Psoas muscle (tissue), 8 donors: ENCODE results near the gene APOLD1. TPM values are rescaled to one million over a fixed set of nuclear protein-coding genes. Genes with fewer than 3 reads are reported as not detected.

Experiments
- ATAC-seq, 4 donors: fragments of 200-7000 bp; cut with Tn5 transposase; one replicate each; pipeline ENCODE4 v1.9.1; 2020; ENCODE audit warnings: moderate library complexity in 3 of 4, mild to moderate bottlenecking in 2 of 4
- DNase-seq, 2 donors: peaks; one replicate each; pipeline ENCODE4 v3.0.0-alpha.2; 2020
- H3K27ac ChIP-seq: fragments of 200-600 bp; one replicate; pipeline ENCODE4 v1.8.0; 2022
- H3K27me3 ChIP-seq, 3 donors: fragments of 200-600 bp in 1 of 3; one replicate each; pipeline versions ENCODE4 v1.6.1 to v1.8.0; 2013 to 2022; ENCODE audit warnings: low read length in 2 of 3, mild to moderate bottlenecking in 2 of 3, moderate library complexity in 1 of 3; ENCODE audit not compliant: insufficient read depth in 3 of 3
- H3K36me3 ChIP-seq, 2 donors: fragments of 200-600 bp in 1 of 2; one replicate each; pipeline versions ENCODE4 v1.6.1 to v1.8.0; 2013 to 2022; ENCODE audit warnings: low read depth in 1 of 2, mild to moderate bottlenecking in 1 of 2, moderate library complexity in 1 of 2; ENCODE audit not compliant: insufficient read depth in 1 of 2
- H3K4me1 ChIP-seq: fragments of 200-600 bp; one replicate; pipeline ENCODE4 v1.8.0; 2022
- H3K4me3 ChIP-seq: fragments of 200-600 bp; one replicate; pipeline ENCODE4 v1.8.0; 2022; ENCODE audit warnings: mild to moderate bottlenecking
- H3K9me3 ChIP-seq: fragments of 200-600 bp; one replicate; pipeline ENCODE4 v1.8.0; 2022
- CTCF ChIP-seq: fragments of 200-600 bp; IDR thresholded peaks from one replicate; pipeline ENCODE4 v1.8.0; 2022; ENCODE audit warnings: antibody characterized with exemption
- WGBS, 3 donors: extraction: QIAGEN DNeasy Blood & Tissue Kit; methylation state at CpG; one replicate each; pipeline versions ENCODE4 v1.1.6 to v1.1.7; 2013; 5-methylcytosine and 5-hydroxymethylcytosine counted together
- intact Hi-C, 2 donors: fragments of 100-400 bp; cut with DNase I; formaldehyde crosslinking; loops; one replicate each; pipeline versions ENCODE4 v1.11.0 to v1.14.2; 2022
- polyA plus RNA-seq, 3 donors: library from polyadenylated mRNA; stranded (reverse); fragments of 200-250 nt; gene quantifications; one replicate each; pipeline ENCODE4 v1.2.3, GENCODE V29; 2013
- total RNA-seq, 4 donors: library from RNA; stranded (reverse); fragmentation: NEBNext Ultra II Directional in 2 of 4; extraction: Animal tissue kit (Norgen Biotek cat#: 25700) in 2 of 4; gene quantifications; one replicate each; pipeline versions ENCODE4 v1.2.1 to v1.2.4, GENCODE V29; 2021 to 2023
- donor health status: healthy with polysubstance abuse.
- donor health status: DM: no; HTN: no; CAD: no; lungs with moderate emphysema.
- donor health status: Bipolar disorder and iron deficiency.
- donor health status: healthy.
- donor health status: DM: yes; HTN: yes; CAD: no.
- donor health status: DM: no; HTN: no; CAD: no.
- donor health status: DM: no; HTN: no; CAD: no.
- donor health status: DM: yes; HTN: yes; CAD: no.

APOLD1 gene
- total and polyA plus RNA-seq, 7 donors = 6.1 to 22.6 (median 17.0) TPM

- Histone ChIP-seq H3K27me3 (no peaks in the 10 kb centered on the region), H3K4me3 (peak overlapping the region; percentile 78), H3K4me1 (peaks cover 32% of the 10 kb centered on the region), H3K9me3 (no peaks in the 10 kb centered on the region), H3K27ac (peak overlapping the region; percentile 77), H3K36me3 (peaks cover 5 to 22% of the 10 kb centered on the region in 2 donors)
- 68 to 76% (median 75%) methylated on average over 14 of the region's 14 CpGs for WGBS, 3 donors
- DNase-seq = no peak
- intact Hi-C loops = loop anchor here in 1 of 2 donors (10.0 kb wide), 1 partner anchor 668 kb away; no protein-coding TSS in a partner anchor
- ATAC-seq = no peak
- no peak for TF ChIP-seq CTCF
Observed at GRCh38 chr12:12812618-12813119, 27.2 kb downstream of the APOLD1 start.

DNA sequence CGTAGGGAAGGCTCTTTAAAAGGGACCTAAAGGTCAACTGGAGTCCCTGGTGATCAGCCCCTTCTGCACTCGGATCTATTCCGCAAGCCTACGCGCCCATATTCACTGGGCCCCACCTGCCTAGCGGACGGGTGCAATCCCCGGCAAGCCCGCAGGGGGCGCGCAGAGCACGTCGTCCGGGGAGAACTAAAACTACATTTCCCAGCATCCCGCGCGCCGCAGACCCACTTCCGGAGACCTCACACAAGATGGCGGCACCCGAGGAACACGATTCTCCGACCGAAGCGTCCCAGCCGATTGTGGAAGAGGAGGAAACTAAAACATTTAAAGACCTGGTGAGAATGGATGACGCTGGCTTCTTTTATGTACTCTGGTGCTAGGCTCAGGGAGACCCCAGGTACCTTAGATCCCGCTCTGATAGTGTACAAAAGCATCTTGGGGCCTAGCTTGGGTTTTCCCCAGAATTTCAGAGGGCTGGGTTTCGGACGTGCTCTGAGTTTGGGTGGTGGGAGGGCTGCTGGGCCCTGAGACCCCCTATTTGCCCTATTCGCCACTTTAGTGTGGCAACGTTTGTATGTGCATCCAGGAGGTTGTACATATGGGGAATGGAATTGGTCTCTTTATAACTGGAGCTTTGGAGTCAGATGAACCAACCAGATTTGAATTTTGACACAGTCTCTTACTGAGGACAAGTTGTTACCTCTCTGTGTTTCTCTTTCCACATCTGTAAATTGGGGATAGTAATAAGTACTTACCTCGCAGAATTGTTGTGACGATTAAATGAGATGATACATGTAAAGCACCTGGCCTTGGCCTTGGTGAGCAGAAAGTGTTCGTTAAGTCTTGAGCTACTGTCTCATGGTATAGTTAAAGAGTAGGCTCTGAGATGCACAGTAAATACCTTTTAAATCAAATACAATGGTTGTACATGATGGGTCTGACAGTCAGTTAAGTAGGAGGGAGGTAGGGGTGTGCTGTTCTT lies 28.0 kb downstream of the APOLD1 start, which contains the start of gene DDX47:
TSS of gene DDX47 (plus strand) at position 227 of the 982 bp plus-strand sequence. CDS start at position 249, 22 bp downstream.
- Histone ChIP-seq H3K36me3 (peaks cover 5 to 22% of the 10 kb centered on the region in 2 donors), H3K9me3 (no peaks in the 10 kb centered on the region), H3K27me3 (no peaks in the 10 kb centered on the region), H3K27ac (peak within 1 kb of the TSS; percentile 77), H3K4me3 (peak within 1 kb of the TSS; percentile 78), H3K4me1 (peaks cover 32% of the 10 kb centered on the region)
- ATAC-seq = peak; percentile 99 to 100 (median 100)
- peak; percentile 96 to 98 for DNase-seq
- WGBS, 3 donors = 2% methylated on average over 35 of the region's 35 CpGs
- intact Hi-C loops = loop anchor here in 1 of 2 donors (10.0 kb wide), 1 partner anchor 669 kb away; no protein-coding TSS in a partner anchor
- TF ChIP-seq CTCF = peak; percentile 96

- peaks cover 8 to 43% of the 10 kb centered on the region in 2 donors for H3K36me3 ChIP-seq
- no peaks in the 10 kb centered on the region for H3K9me3 ChIP-seq
- peaks cover 37% of the 10 kb centered on the region for H3K4me1 ChIP-seq
- ATAC-seq (no peak), DNase-seq (no peak)
- no peak for TF ChIP-seq CTCF
- WGBS, 3 donors = 82 to 91% (median 89%) methylated on average over 7 of the region's 7 CpGs
- H3K4me3 ChIP-seq = no peak overlapping the region
- intact Hi-C loops = loop anchor here in 1 of 2 donors (10.0 kb wide), 1 partner anchor 673 kb away; no protein-coding TSS in a partner anchor
- H3K27me3 ChIP-seq = no peaks in the 10 kb centered on the region
- no peak overlapping the region for H3K27ac ChIP-seq
Observed at GRCh38 chr12:12817616-12818015, 32.2 kb downstream of the APOLD1 start.

GRCh38 chr12:12818701-12819100 lies 33.2 kb downstream of the APOLD1 start:
- no peak overlapping the region for H3K4me3 ChIP-seq
- TF ChIP-seq CTCF = no peak
- no peak overlapping the region for H3K27ac ChIP-seq
- WGBS, 3 donors = 91 to 96% (median 95%) methylated on average over 4 of the region's 4 CpGs
- no peaks in the 10 kb centered on the region for H3K27me3 ChIP-seq
- ATAC-seq (no peak), DNase-seq (no peak)
- peaks cover 37% of the 10 kb centered on the region for H3K4me1 ChIP-seq
- intact Hi-C loops = loop anchor here in 1 of 2 donors (10.0 kb wide), 1 partner anchor 674 kb away; no protein-coding TSS in a partner anchor
- H3K9me3 ChIP-seq = no peaks in the 10 kb centered on the region
- H3K36me3 ChIP-seq = peaks cover 11 to 54% of the 10 kb centered on the region in 2 donors
